ENCODE results near the gene MAST4. TPM values are rescaled to one million over a fixed set of nuclear protein-coding genes. Genes with fewer than 3 reads are reported as not detected.
A peak's percentile ranks its signal among the peaks of the same experiment; 100 is the strongest.

MAST4 gene
- total and polyA plus RNA-seq, 2 of the 4 experiments (the other 2 are of a cell fraction): 4.8 to 6.8 TPM

DNA sequence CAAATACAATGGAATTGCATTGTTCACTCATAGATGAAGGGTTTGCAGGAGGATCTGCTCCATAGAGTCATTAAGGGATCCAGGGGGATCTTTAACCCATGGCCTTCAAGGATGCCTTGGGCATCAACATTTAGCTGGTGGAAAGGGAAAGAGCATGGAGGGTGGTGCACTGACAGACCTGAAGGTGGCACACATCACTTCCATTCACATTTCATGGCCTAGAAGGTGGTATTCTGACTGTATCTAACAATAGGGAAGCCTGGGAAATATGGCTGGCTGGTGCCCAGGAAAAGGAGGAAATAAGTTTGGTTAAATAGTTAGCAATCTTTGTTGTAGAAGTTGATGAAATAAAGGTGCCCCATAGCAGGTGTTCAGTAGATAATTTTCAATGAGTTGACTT is 370.2 kb downstream of the MAST4 start:
- TF ChIP-seq MAZ (IDR thresholded peaks at IDR 0.05; ENCODE audit: borderline replicate concordance, low read depth, low read length): no peak
- TF ChIP-seq, protein P1, sequence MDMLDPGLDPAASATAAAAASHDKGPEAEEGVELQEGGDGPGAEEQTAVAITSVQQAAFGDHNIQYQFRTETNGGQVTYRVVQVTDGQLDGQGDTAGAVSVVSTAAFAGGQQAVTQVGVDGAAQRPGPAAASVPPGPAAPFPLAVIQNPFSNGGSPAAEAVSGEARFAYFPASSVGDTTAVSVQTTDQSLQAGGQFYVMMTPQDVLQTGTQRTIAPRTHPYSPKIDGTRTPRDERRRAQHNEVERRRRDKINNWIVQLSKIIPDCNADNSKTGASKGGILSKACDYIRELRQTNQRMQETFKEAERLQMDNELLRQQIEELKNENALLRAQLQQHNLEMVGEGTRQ (IDR thresholded peaks at IDR 0.05; ENCODE audit: low read depth, low read length): no peak
- no peak for TF ChIP-seq MAFK (IDR thresholded peaks at IDR 0.05; ENCODE audit: low read depth, low read length)
- TF ChIP-seq MXI1 (IDR thresholded peaks at IDR 0.05; ENCODE audit: borderline replicate concordance, low read depth, low read length): no peak
- no peak for TF ChIP-seq POLR2A (IDR thresholded peaks at IDR 0.05; ENCODE audit: low read depth, low read length)
- TF ChIP-seq NFE2L2 (IDR thresholded peaks at IDR 0.05; ENCODE audit: low read depth, low read length): no peak
- TF ChIP-seq SMC3 (IDR thresholded peaks at IDR 0.05; ENCODE audit: low read depth, low read length): no peak
- no peak for TF ChIP-seq RAD21 (IDR thresholded peaks at IDR 0.05; ENCODE audit: low read length)
- BruUV-seq (replicated peaks): no TSS peak
- intact Hi-C loops (cut with micrococcal nuclease) (loop anchor here (10.0 kb wide), 1 partner anchor 142 kb away; no protein-coding TSS in a partner anchor), in situ Hi-C loops (cut with MboI; ENCODE audit: low sequenced_read_pairs) (no loop called here), dilution Hi-C loops (cut with HindIII; ENCODE audit: low sequenced_read_pairs, unreplicated experiment) (no loop called here)
- Histone ChIP-seq H2AK5ac (ENCODE audit: low read depth, low read length) (no peak overlapping the region; the same call in 1 of the 2 replicates), H4K20me1 (ENCODE audit: insufficient read depth, low read length) (no peaks in the 10 kb centered on the region), H2BK20ac (ENCODE audit: low read depth, low read length) (0 out of 2 replicates have a peak overlapping the region, but pooled peaks have one; percentile 41), H2BK120ac (ENCODE audit: low read depth, low read length) (no peak overlapping the region), H3K27ac (ENCODE audit: insufficient read depth, low read length) (no peak overlapping the region), H2AFZ (replicated peaks; ENCODE audit: low read length, poor library complexity) (no peak overlapping the region), H3K27me3 (ENCODE audit: control insufficient read depth, insufficient read depth, low read length) (no peaks in the 10 kb centered on the region), H3K9me1 (ENCODE audit: insufficient read depth, low read length) (peaks cover 7% of the 10 kb centered on the region; the same call in 1 of the 2 replicates), H3K4me1 (ENCODE audit: control insufficient read depth, insufficient read depth, low read length) (peaks cover 5% of the 10 kb centered on the region), H4K5ac (ENCODE audit: low read depth, low read length) (no peak overlapping the region), H3K56ac (ENCODE audit: extremely low read depth, insufficient read depth, low read length) (no peak overlapping the region), H2BK15ac (ENCODE audit: low read depth, low read length) (no peak overlapping the region), H3K14ac (replicated peaks; ENCODE audit: low read depth, low read length) (no peak overlapping the region; the same call in 1 of the 2 replicates), H2AK9ac (replicated peaks; ENCODE audit: low read depth, low read length, poor library complexity) (no peak overlapping the region), H3K9ac (ENCODE audit: low read depth, low read length) (no peak overlapping the region), H3K9me3 (ENCODE audit: control insufficient read depth, insufficient read depth, low read length) (no peaks in the 10 kb centered on the region), H3K4me3 (ENCODE audit: insufficient read depth, low read depth, low read length) (no peak overlapping the region), H3K23ac (ENCODE audit: low read depth, low read length) (no peak overlapping the region), H3K79me1 (ENCODE audit: low read depth in 1 of 2, low read length in 2 of 2) (peaks cover 4 to 6% of the 10 kb centered on the region in 2 experiments; a peak in 2 of 4 replicates), H4K8ac (ENCODE audit: low read depth in 2 of 2, low read length in 2 of 2) (no peak overlapping the region), H3K4me2 (ENCODE audit: low read depth, low read length) (no peak overlapping the region), H3K18ac (ENCODE audit: low read depth, low read length) (peak overlapping the region; percentile 18; the same call in 1 of the 2 replicates), H3K4ac (ENCODE audit: low read depth, low read length) (peak overlapping the region; percentile 37; the same call in 1 of the 2 replicates), H2BK5ac (ENCODE audit: low read depth, low read length, poor library complexity, severe bottlenecking) (no peak overlapping the region), H3K36me3 (ENCODE audit: control insufficient read depth, insufficient read depth, low read length) (no peaks in the 10 kb centered on the region), H4K91ac (ENCODE audit: insufficient read depth, low read depth, low read length) (no peak overlapping the region)
- POLR2A ChIA-PET (ENCODE audit: unreplicated experiment): no interaction called here
- ATAC-seq (ENCODE audit: low read depth) (no peak), DNase-seq (no peak)
- CTCF ChIA-PET: no interaction called here

Measured in IMR-90 (cell line).